Natural killer cell (primary cell): Measurements from ENCODE around the gene GPR42. TPM values are rescaled to one million over a fixed set of nuclear protein-coding genes. Genes with fewer than 3 reads are reported as not detected.

Experiments
- ATAC-seq, 3 donors: fragments of 150-1000 bp in 2 of 3; fragments of 200-7000 bp in 1 of 3; cut with Tn5 transposase; 1 replicate in 1 of 3; 2 replicates in 2 of 3; pipeline ENCODE4 v1.10.0; 2021; ENCODE audit warnings: mild to moderate bottlenecking in 2 of 3, moderate library complexity in 2 of 3
- DNase-seq, 2 donors: peaks; one replicate each; pipeline versions ENCODE4 v3.0.0 to v3.0.0-alpha.2; 2013 to 2021; ENCODE audit warnings: mixed read lengths in 1 of 2
- H3K27ac ChIP-seq: one replicate; pipeline ENCODE4 v1.5.1; 2013; ENCODE audit warnings: mild to moderate bottlenecking, low read length
- H3K27me3 ChIP-seq: one replicate; pipeline ENCODE4 v1.6.1; 2013; ENCODE audit warnings: low read length; ENCODE audit not compliant: control insufficient read depth, insufficient read depth
- H3K36me3 ChIP-seq: one replicate; pipeline ENCODE4 v1.6.1; 2013; ENCODE audit warnings: low read length; ENCODE audit not compliant: control insufficient read depth, insufficient read depth
- H3K4me1 ChIP-seq: one replicate; pipeline ENCODE4 v1.6.1; 2013; ENCODE audit warnings: low read length; ENCODE audit not compliant: control insufficient read depth, insufficient read depth
- H3K4me3 ChIP-seq: one replicate; pipeline ENCODE4 v1.5.1; 2013; ENCODE audit warnings: low read length
- H3K9me3 ChIP-seq: one replicate; pipeline ENCODE4 v1.6.1; 2013; ENCODE audit warnings: low read length; ENCODE audit not compliant: control insufficient read depth, insufficient read depth
- H3K27ac Mint-ChIP-seq, 2 donors: one replicate each; pipeline ENCODE4 v1.8.0; 2022; ENCODE audit warnings: mild to moderate bottlenecking in 2 of 2, mixed read lengths in 2 of 2, moderate library complexity in 1 of 2
- H3K27me3 Mint-ChIP-seq, 2 donors: one replicate each; pipeline ENCODE4 v1.8.0; 2022; ENCODE audit warnings: low read depth in 2 of 2, mixed read lengths in 2 of 2
- H3K36me3 Mint-ChIP-seq: one replicate; pipeline ENCODE4 v1.8.0; 2022; ENCODE audit warnings: mixed read lengths
- H3K4me1 Mint-ChIP-seq, 2 donors: one replicate each; pipeline ENCODE4 v1.8.0; 2022; ENCODE audit warnings: mixed read lengths in 2 of 2
- H3K4me3 Mint-ChIP-seq: one replicate; pipeline ENCODE4 v1.8.0; 2022; ENCODE audit warnings: mild to moderate bottlenecking, moderate library complexity, mixed read lengths
- H3K9me3 Mint-ChIP-seq, 2 donors: one replicate each; pipeline ENCODE4 v1.8.0; 2022; ENCODE audit warnings: mixed read lengths in 2 of 2
- CTCF ChIP-seq: fragments of 200-600 bp; IDR thresholded peaks from one replicate; pipeline ENCODE4 v1.8.0; 2022; ENCODE audit warnings: antibody characterized with exemption
- WGBS: methylation state at CpG from one replicate; pipeline ENCODE4 v1.1.7; 2013; ENCODE audit warnings: missing lambda C conversion rate; ENCODE audit not compliant: insufficient coverage; 5-methylcytosine and 5-hydroxymethylcytosine counted together
- intact Hi-C: fragments of 100-400 bp; cut with micrococcal nuclease; formaldehyde crosslinking; loops from one replicate; pipeline ENCODE4 v1.14.2; 2022
- total RNA-seq, 4 donors: library from RNA; stranded (reverse); fragments of 120-200 nt in 1 of 4; gene quantifications; one replicate each; pipeline versions ENCODE4 v1.2.3 to v1.2.4, GENCODE V29; 2013 to 2022

The GPR42 gene
- total RNA-seq, 3 donors from 2014 or later (not counting 1 experiment from before 2014, with no cell fraction given): 0.19 to 1.5 TPM; not detected in 1

GRCh38 chr19:35336166-35336955, 34.5 kb upstream of the GPR42 start:
- Histone ChIP-seq H3K4me1 (peaks cover 12% of the 10 kb centered on the region), H3K36me3 (no peaks in the 10 kb centered on the region)
- no peaks in the 10 kb centered on the region for H3K4me1 Mint-ChIP-seq

GRCh38 chr19:35337097-35337983, 33.5 kb upstream of the GPR42 start:
- ATAC-seq: no peak
- no peak for TF ChIP-seq CTCF
- WGBS: 79% methylated on average over 25 of the region's 25 CpGs
- no peak for DNase-seq
- Histone ChIP-seq H3K36me3 (no peaks in the 10 kb centered on the region), H3K4me3 (no peak overlapping the region), H3K27ac (no peak overlapping the region), H3K9me3 (no peaks in the 10 kb centered on the region), H3K4me1 (peaks cover 12% of the 10 kb centered on the region), H3K27me3 (no peaks in the 10 kb centered on the region)
- intact Hi-C loops: no loop called here
- Mint-ChIP-seq H3K4me3 (no peak overlapping the region), H3K9me3 (no peaks in the 10 kb centered on the region), H3K27me3 (peaks cover 0 to 8% of the 10 kb centered on the region in 2 donors), H3K27ac (no peak overlapping the region), H3K4me1 (no peaks in the 10 kb centered on the region), H3K36me3 (no peaks in the 10 kb centered on the region)

More at GRCh38 chr19:35336166-35336955, 34.5 kb upstream of the GPR42 start:
- DNase-seq (no peak), ATAC-seq (no peak)
- no peak overlapping the region for H3K4me3 ChIP-seq
- H3K9me3 Mint-ChIP-seq: no peaks in the 10 kb centered on the region
- H3K9me3 ChIP-seq: no peaks in the 10 kb centered on the region
- intact Hi-C loops: no loop called here
- no peaks in the 10 kb centered on the region for H3K27me3 ChIP-seq
- 92% methylated on average over 19 of the region's 21 CpGs for whole genome bisulfite sequencing
- H3K27me3 Mint-ChIP-seq: peaks cover 2 to 8% of the 10 kb centered on the region in 2 donors
- H3K27ac ChIP-seq: no peak overlapping the region
- H3K36me3 Mint-ChIP-seq: no peaks in the 10 kb centered on the region
- H3K4me3 Mint-ChIP-seq: no peak overlapping the region
- TF ChIP-seq CTCF: no peak
- no peak overlapping the region for H3K27ac Mint-ChIP-seq

GRCh38 chr19:35337984-35338296, 32.9 kb upstream of the GPR42 start:
- no peaks in the 10 kb centered on the region for H3K9me3 ChIP-seq
- H3K27me3 ChIP-seq: no peaks in the 10 kb centered on the region
- TF ChIP-seq CTCF: no peak
- H3K4me1 ChIP-seq: peaks cover 8% of the 10 kb centered on the region
- no peaks in the 10 kb centered on the region for H3K9me3 Mint-ChIP-seq
- no peak overlapping the region for H3K4me3 Mint-ChIP-seq
- DNase-seq (no peak), ATAC-seq (no peak)
- no peak overlapping the region for H3K27ac Mint-ChIP-seq
- H3K27ac ChIP-seq: no peak overlapping the region
- no peak overlapping the region for H3K4me3 ChIP-seq
- 93% methylated on average over 12 of the region's 13 CpGs for WGBS
- intact Hi-C loops: no loop called here
- H3K4me1 Mint-ChIP-seq: no peaks in the 10 kb centered on the region
- no peaks in the 10 kb centered on the region for H3K36me3 ChIP-seq
- no peaks in the 10 kb centered on the region for H3K36me3 Mint-ChIP-seq
- peaks cover 0 to 8% of the 10 kb centered on the region in 2 donors for H3K27me3 Mint-ChIP-seq
